Endodermal cell (in vitro differentiated cells): Measurements from ENCODE around the gene PLXDC1. TPM values are rescaled to one million over a fixed set of nuclear protein-coding genes. Genes with fewer than 3 reads are reported as not detected.

Source experiments
- DNase-seq: peaks from one replicate; pipeline ENCODE4 v3.0.0-alpha.2; 2017
- H3K27ac ChIP-seq: 2 replicates; pipeline ENCODE4 v1.5.1; 2013; ENCODE audit warnings: mild to moderate bottlenecking, low read depth, low read length, moderate library complexity
- H3K27me3 ChIP-seq: 2 replicates; pipeline ENCODE4 v1.6.1; 2013; ENCODE audit warnings: mild to moderate bottlenecking, low read length, moderate library complexity; ENCODE audit not compliant: insufficient read depth, control insufficient read depth, poor library complexity, severe bottlenecking
- H3K36me3 ChIP-seq: 2 replicates; pipeline ENCODE4 v1.7.0; 2013; ENCODE audit warnings: mild to moderate bottlenecking, low read length, moderate library complexity; ENCODE audit not compliant: control insufficient read depth, insufficient read depth
- H3K4me1 ChIP-seq: one replicate; pipeline ENCODE4 v1.7.0; 2013; ENCODE audit warnings: low read length; ENCODE audit not compliant: control insufficient read depth, insufficient read depth
- H3K4me3 ChIP-seq: 2 replicates; pipeline ENCODE4 v1.5.1; 2013; ENCODE audit warnings: mild to moderate bottlenecking, low read length, moderate library complexity
- H3K9ac ChIP-seq: 2 replicates; pipeline ENCODE4 v1.6.1; 2013; ENCODE audit warnings: mild to moderate bottlenecking, low read length, moderate library complexity; ENCODE audit not compliant: poor library complexity, severe bottlenecking; ENCODE audit errors: extremely low read depth
- H3K9me3 ChIP-seq: 2 replicates; pipeline ENCODE4 v1.6.1; 2013; ENCODE audit warnings: mild to moderate bottlenecking, low read length, moderate library complexity; ENCODE audit not compliant: control insufficient read depth
- H3K27ac Mint-ChIP-seq: 2 replicates; pipeline ENCODE4 v1.8.0; 2020; ENCODE audit warnings: mixed read lengths
- H3K27me3 Mint-ChIP-seq: 2 replicates; pipeline ENCODE4 v1.8.0; 2021; ENCODE audit warnings: mild to moderate bottlenecking, mixed read lengths; ENCODE audit not compliant: insufficient read depth
- H3K36me3 Mint-ChIP-seq: 2 replicates; pipeline ENCODE4 v1.8.0; 2020; ENCODE audit warnings: low read depth, mixed read lengths
- H3K4me1 Mint-ChIP-seq: 2 replicates; pipeline ENCODE4 v1.8.0; 2020; ENCODE audit warnings: mixed read lengths
- H3K4me3 Mint-ChIP-seq: 2 replicates; pipeline ENCODE4 v1.8.0; 2020; ENCODE audit warnings: mild to moderate bottlenecking, moderate library complexity, mixed read lengths
- H3K9me3 Mint-ChIP-seq: 2 replicates; pipeline ENCODE4 v1.8.0; 2020; ENCODE audit warnings: mild to moderate bottlenecking, mixed read lengths
- CTCF ChIP-seq: fragments of 200-600 bp; sonication (generic); conservative IDR thresholded peaks from 2 replicates; pipeline ENCODE4 v1.5.0; 2021; ENCODE audit warnings: antibody characterized with exemption, mild to moderate bottlenecking
- WGBS, 2 experiments: methylation state at CpG; one replicate each; pipeline versions ENCODE4 v1.1.5 to v1.1.7; 2013; ENCODE audit warnings: missing lambda C conversion rate in 2 of 2, mixed read lengths in 1 of 2; ENCODE audit not compliant: insufficient coverage in 1 of 2, insufficient read length in 1 of 2; 5-methylcytosine and 5-hydroxymethylcytosine counted together
- total RNA-seq, 2 donors: library from RNA; stranded (reverse); fragmentation: NEBNext Ultra II Directional in 1 of 2; extraction: Animal tissue kit (Norgen Biotek cat#: 25700) in 1 of 2; gene quantifications; 2 replicates in 1 of 2; 3 replicates in 1 of 2; pipeline ENCODE4 v1.2.1, GENCODE V29; 2021

The PLXDC1 gene
- total RNA-seq, 2 donors from 2014 or later = 9.0 TPM

- no peaks in the 10 kb centered on the region for H3K9me3 ChIP-seq
- H3K36me3 ChIP-seq = peaks cover 18% of the 10 kb centered on the region
- H3K9ac ChIP-seq = no peak overlapping the region
- H3K27me3 ChIP-seq = no peaks in the 10 kb centered on the region
- H3K27ac ChIP-seq = no peak overlapping the region
- WGBS, 2 experiments = 90 to 95% methylated on average over 10 of the region's 10 CpGs
- Mint-ChIP-seq H3K36me3 (peaks cover 26% of the 10 kb centered on the region), H3K27ac (peak overlapping the region; percentile 35), H3K27me3 (no peaks in the 10 kb centered on the region), H3K4me3 (no peak overlapping the region), H3K4me1 (peaks cover 11% of the 10 kb centered on the region), H3K9me3 (no peaks in the 10 kb centered on the region)
- peak; percentile 66 for DNase-seq
- H3K4me3 ChIP-seq = no peak overlapping the region
- no peak for TF ChIP-seq CTCF
- no peaks in the 10 kb centered on the region for H3K4me1 ChIP-seq
Observed at GRCh38 chr17:39175695-39176093, 24.3 kb upstream of the PLXDC1 start.

- no peaks in the 10 kb centered on the region for H3K27me3 Mint-ChIP-seq
- no peaks in the 10 kb centered on the region for H3K27me3 ChIP-seq
- H3K4me1 Mint-ChIP-seq = peaks cover 11% of the 10 kb centered on the region
- no peak overlapping the region for H3K27ac ChIP-seq
- 65% methylated on average over 25 to 35 of the region's 35 CpGs for WGBS, 2 experiments
- TF ChIP-seq CTCF = peak; percentile 97
- peak; percentile 97 for DNase-seq
- no peaks in the 10 kb centered on the region for H3K4me1 ChIP-seq
- peaks cover 18% of the 10 kb centered on the region for H3K36me3 ChIP-seq
- peaks cover 26% of the 10 kb centered on the region for H3K36me3 Mint-ChIP-seq
- no peak overlapping the region for H3K9ac ChIP-seq
- no peaks in the 10 kb centered on the region for H3K9me3 Mint-ChIP-seq
- no peaks in the 10 kb centered on the region for H3K9me3 ChIP-seq
- H3K27ac Mint-ChIP-seq = peak overlapping the region; percentile 35
- no peak overlapping the region for H3K4me3 ChIP-seq
- H3K4me3 Mint-ChIP-seq = peak overlapping the region; percentile 43
Observed at GRCh38 chr17:39174920-39175694, 23.7 kb upstream of the PLXDC1 start.

- DNase-seq = no peak
- no peak overlapping the region for H3K4me3 ChIP-seq
- H3K27ac ChIP-seq = no peak overlapping the region
- H3K9ac ChIP-seq = no peak overlapping the region
- no peaks in the 10 kb centered on the region for H3K4me1 ChIP-seq
- Mint-ChIP-seq H3K4me1 (peaks cover 11% of the 10 kb centered on the region), H3K9me3 (peaks cover 3% of the 10 kb centered on the region), H3K27me3 (peaks cover 7% of the 10 kb centered on the region), H3K4me3 (no peak overlapping the region), H3K36me3 (peaks cover 20% of the 10 kb centered on the region), H3K27ac (peak overlapping the region; percentile 15)
- no peaks in the 10 kb centered on the region for H3K27me3 ChIP-seq
- no peak for TF ChIP-seq CTCF
- peaks cover 18% of the 10 kb centered on the region for H3K36me3 ChIP-seq
- 78 to 87% methylated on average over 5 to 10 of the region's 10 CpGs for WGBS, 2 experiments
- H3K9me3 ChIP-seq = no peaks in the 10 kb centered on the region
Observed at GRCh38 chr17:39173526-39174274, 22.3 kb upstream of the PLXDC1 start.
